A172 (cell line): Measurements from ENCODE around the gene DLGAP3. TPM values are rescaled to one million over a fixed set of nuclear protein-coding genes. Genes with fewer than 3 reads are reported as not detected.

ENCODE experiments used
- DNase-seq: peaks from one replicate; pipeline ENCODE4 v3.0.0-alpha.2; 2015; ENCODE audit warnings: low spot score
- total RNA-seq: library from RNA; depleted of rRNA; stranded (reverse); fragments of >200 nt; shearing (Covaris generic); gene quantifications from 2 replicates; pipeline ENCODE4 v1.2.3, GENCODE V29; 2014

The DLGAP3 gene
- total RNA-seq, 1 experiment from 2014 or later = not detected

- DNase-seq = no peak
Measured at GRCh38 chr1:34868230-34869049, 61.0 kb downstream of the DLGAP3 start.

GRCh38 chr1:34867415-34867814 lies 62.0 kb downstream of the DLGAP3 start:
- no peak for DNase-seq

GRCh38 chr1:34866762-34867109 lies 62.7 kb downstream of the DLGAP3 start:
- no peak for DNase-seq

GRCh38 chr1:34865981-34866761 lies 63.3 kb downstream of the DLGAP3 start:
- DNase-seq = peak; percentile 6

GRCh38 chr1:34865573-34865972 lies 63.9 kb downstream of the DLGAP3 start:
- no peak for DNase-seq

- DNase-seq = no peak
Measured at GRCh38 chr1:34864759-34865158, 64.7 kb downstream of the DLGAP3 start.

GRCh38 chr1:34863501-34863900 lies 65.9 kb downstream of the DLGAP3 start:
- no peak for DNase-seq

GRCh38 chr1:34859446-34860200 lies 69.8 kb downstream of the DLGAP3 start, which contains the start of gene SMIM12:
SMIM12 (minus strand) TSS chr1:34859749; CDS start chr1:34855977, 3,772 bp downstream.
- peak; percentile 78 for DNase-seq

GRCh38 chr1:34858901-34859445 lies 70.5 kb downstream of the DLGAP3 start:
- DNase-seq = peak; percentile 9

GRCh38 chr1:34856697-34857096 lies 72.8 kb downstream of the DLGAP3 start:
- no peak for DNase-seq

GRCh38 chr1:34852677-34853217 lies 76.7 kb downstream of the DLGAP3 start:
- peak; percentile 91 for DNase-seq

- DNase-seq = no peak
Measured at GRCh38 chr1:34851431-34852105, 77.9 kb downstream of the DLGAP3 start.

GRCh38 chr1:34850382-34850781 lies 79.1 kb downstream of the DLGAP3 start:
- DNase-seq = no peak

GRCh38 chr1:34847094-34847493 lies 82.4 kb downstream of the DLGAP3 start:
- DNase-seq = no peak

- no peak for DNase-seq
Measured at GRCh38 chr1:34846265-34846664, 83.2 kb downstream of the DLGAP3 start.

GRCh38 chr1:34845131-34845901 lies 84.1 kb downstream of the DLGAP3 start:
- no peak for DNase-seq

GRCh38 chr1:34844252-34844634 lies 85.2 kb downstream of the DLGAP3 start:
- no peak for DNase-seq

- no peak for DNase-seq
Measured at GRCh38 chr1:34843392-34844251, 85.8 kb downstream of the DLGAP3 start.

- no peak for DNase-seq
Measured at GRCh38 chr1:34842952-34843371, 86.5 kb downstream of the DLGAP3 start.
